HepG2 (cell line): ENCODE measurements around the gene EVA1C. TPM values are rescaled to one million over a fixed set of nuclear protein-coding genes. Genes with fewer than 3 reads are reported as not detected.

ENCODE experiments used
- CENPBD1 ChIP-seq: sonication (generic); formaldehyde crosslinking; IDR thresholded peaks from 2 replicates; pipeline ENCODE4 v1.8.0; 2022; ENCODE audit warnings: missing genetic modification reagents, low read depth, mild to moderate bottlenecking, borderline replicate concordance
- E2F5 ChIP-seq: sonication (generic); formaldehyde crosslinking; conservative IDR thresholded peaks from 2 replicates; pipeline ENCODE4 v1.4.0; 2020; ENCODE audit warnings: missing genetic modification reagents
- HMG20A ChIP-seq: IDR thresholded peaks from 2 replicates; pipeline ENCODE4 v1.6.1; 2016; ENCODE audit warnings: borderline replicate concordance
- KLF6 ChIP-seq: IDR thresholded peaks from 2 replicates; pipeline ENCODE4 v1.8.0; 2016; ENCODE audit warnings: missing biosample characterization, missing genetic modification reagents
- NR0B2 ChIP-seq: sonication (generic); formaldehyde crosslinking; IDR thresholded peaks from 2 replicates; pipeline ENCODE4 v1.4.0; 2020; ENCODE audit warnings: mild to moderate bottlenecking, missing genetic modification reagents
- PBX3 ChIP-seq: sonication (generic); formaldehyde crosslinking; IDR thresholded peaks from 2 replicates; pipeline ENCODE4 v1.8.1; 2023; ENCODE audit warnings: missing genetic modification reagents, inconsistent platforms, borderline replicate concordance
- PHF5A ChIP-seq: IDR thresholded peaks from one replicate; pipeline ENCODE4 v1.6.1; 2018; ENCODE audit warnings: low read depth, missing genetic modification reagents; ENCODE audit not compliant: unreplicated experiment
- REST ChIP-seq, 2 experiments: IDR thresholded peaks; 2 replicates each; pipeline ENCODE4 v1.6.1; 2011 to 2012; ENCODE audit warnings: low read length in 2 of 2, borderline replicate concordance in 1 of 2, low read depth in 1 of 2, mild to moderate bottlenecking in 1 of 2, moderate library complexity in 1 of 2
- RORA ChIP-seq: sonication (generic); formaldehyde crosslinking; IDR thresholded peaks from 2 replicates; pipeline ENCODE4 v1.5.0; 2020; ENCODE audit warnings: mild to moderate bottlenecking, missing genetic modification reagents, moderate library complexity
- SIX1 ChIP-seq: sonication (generic); formaldehyde crosslinking; IDR thresholded peaks from 2 replicates; pipeline ENCODE4 v1.4.0; 2020; ENCODE audit warnings: missing genetic modification reagents, borderline replicate concordance
- TFDP2 ChIP-seq: sonication (generic); formaldehyde crosslinking; IDR thresholded peaks from 2 replicates; pipeline ENCODE4 v1.4.0; 2020; ENCODE audit warnings: missing genetic modification reagents
- ZFP91 ChIP-seq: sonication (generic); formaldehyde crosslinking; IDR thresholded peaks from 2 replicates; pipeline ENCODE4 v1.9.0; 2022; ENCODE audit warnings: missing genetic modification reagents, mild to moderate bottlenecking, borderline replicate concordance
- ZNF883 ChIP-seq: sonication (generic); formaldehyde crosslinking; IDR thresholded peaks from 2 replicates; pipeline ENCODE4 v1.5.1; 2020; ENCODE audit warnings: mild to moderate bottlenecking, missing genetic modification reagents; ENCODE audit errors: not compliant biosample characterization
- ZSCAN20 ChIP-seq: sonication (generic); formaldehyde crosslinking; IDR thresholded peaks from 2 replicates; pipeline ENCODE4 v1.4.0; 2020; ENCODE audit warnings: missing genetic modification reagents, mild to moderate bottlenecking, borderline replicate concordance
- polyA plus RNA-seq, 8 experiments: library from polyadenylated mRNA; depleted of rRNA in 3 of 8; stranded (reverse) in 7 of 8; unstranded in 1 of 8; fragments of >200 nt; fragmentation: Illumina TruSeq in 4 of 8; extraction: Trizol in 4 of 8; gene quantifications; 2 replicates each; pipeline versions ENCODE4 v1.2.1 to v1.2.3, GENCODE V29; 2011 to 2016; ENCODE audit warnings: low read depth in 4 of 8, missing spikeins in 1 of 8, mixed read lengths in 1 of 8; ENCODE audit not compliant: insufficient read depth in 1 of 8
- total RNA-seq, 5 experiments: library from RNA; depleted of rRNA; stranded (reverse); fragments of >200 nt; fragmentation: Illumina TruSeq; extraction: Trizol; gene quantifications; 2 replicates each; pipeline ENCODE4 v1.2.3, GENCODE V29; 2016; ENCODE audit warnings: low read depth in 1 of 5
- TF ChIP-seq, protein P1 (sequence below): sonication (generic); formaldehyde crosslinking; conservative IDR thresholded peaks from 2 replicates; pipeline ENCODE4 v1.8.0; 2022; ENCODE audit warnings: low read depth, missing genetic modification reagents

Gene EVA1C
- total and polyA plus RNA-seq, 2 of the 13 experiments (the other 11 are each of a cell fraction or from before 2014, with no cell fraction given), result 0.29 to 0.34 TPM

GRCh38 chr21:32457360-32457840, 44.9 kb downstream of the EVA1C start (continued):
- TF ChIP-seq REST (IDR thresholded peaks at IDR 0.05; ENCODE audit: borderline replicate concordance in 1 of 2, low read depth in 1 of 2, low read length in 2 of 2) (no peak), E2F5 (CRISPR knock-in tag) (no peak), SIX1 (CRISPR knock-in tag) (0 out of 2 replicates have a peak, but pooled peaks have one; percentile 22), PBX3 (CRISPR knock-in tag) (no peak), PHF5A (no peak), NR0B2 (CRISPR knock-in tag) (no peak), HMG20A (no peak), CENPBD1 (CRISPR knock-in tag) (no peak), TFDP2 (CRISPR knock-in tag) (no peak), KLF6 (CRISPR knock-in tag) (no peak), ZFP91 (CRISPR knock-in tag) (0 out of 2 replicates have a peak, but pooled peaks have one; percentile 29), RORA (no peak), ZSCAN20 (CRISPR knock-in tag) (no peak), ZNF883 (no peak)
- TF ChIP-seq, protein P1, sequence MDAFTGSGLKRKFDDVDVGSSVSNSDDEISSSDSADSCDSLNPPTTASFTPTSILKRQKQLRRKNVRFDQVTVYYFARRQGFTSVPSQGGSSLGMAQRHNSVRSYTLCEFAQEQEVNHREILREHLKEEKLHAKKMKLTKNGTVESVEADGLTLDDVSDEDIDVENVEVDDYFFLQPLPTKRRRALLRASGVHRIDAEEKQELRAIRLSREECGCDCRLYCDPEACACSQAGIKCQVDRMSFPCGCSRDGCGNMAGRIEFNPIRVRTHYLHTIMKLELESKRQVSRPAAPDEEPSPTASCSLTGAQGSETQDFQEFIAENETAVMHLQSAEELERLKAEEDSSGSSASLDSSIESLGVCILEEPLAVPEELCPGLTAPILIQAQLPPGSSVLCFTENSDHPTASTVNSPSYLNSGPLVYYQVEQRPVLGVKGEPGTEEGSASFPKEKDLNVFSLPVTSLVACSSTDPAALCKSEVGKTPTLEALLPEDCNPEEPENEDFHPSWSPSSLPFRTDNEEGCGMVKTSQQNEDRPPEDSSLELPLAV (CRISPR knock-in tag), result no peak
